UCSD-AML1 (cell line): ENCODE measurements around the gene HOXA2.

ENCODE experiments used
- DNase-seq: peaks from one replicate; lab custom pipeline; 2025; ENCODE audit not compliant: unreplicated experiment; lab: John Stamatoyannopoulos, UW

HOXA2 gene

DNA sequence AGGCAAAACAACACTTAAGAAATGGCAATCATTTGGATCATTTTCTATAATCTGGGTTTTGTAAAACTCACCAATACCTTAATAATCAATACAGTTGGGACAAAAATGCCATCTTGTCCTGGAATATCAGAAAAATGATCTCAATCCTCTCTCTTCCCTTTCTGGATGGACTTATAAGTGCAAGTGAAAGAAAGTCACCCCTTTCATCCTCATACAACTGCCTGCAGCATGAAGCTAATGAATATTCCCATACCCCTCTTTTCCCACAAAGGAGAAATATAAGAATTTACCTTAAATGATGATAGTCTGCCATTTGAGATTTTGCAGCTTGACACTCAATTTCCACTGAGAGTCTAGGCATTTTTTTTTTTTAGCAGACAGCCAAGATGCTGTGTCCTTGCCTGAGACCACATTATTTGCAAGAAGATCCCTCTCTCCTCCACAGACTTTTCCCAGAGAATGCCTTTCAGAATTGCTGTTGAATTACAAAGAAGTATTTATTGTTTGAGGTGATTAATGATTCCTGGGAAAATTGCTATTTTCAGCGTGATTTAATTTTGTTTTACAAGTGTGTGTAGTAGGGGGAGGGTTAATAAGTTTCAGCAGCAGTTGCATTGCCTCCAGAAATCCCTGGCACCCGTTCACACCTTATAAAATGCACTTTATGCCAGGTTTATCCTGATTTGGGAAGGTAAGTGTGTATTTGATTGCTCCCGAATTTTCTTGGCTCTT lies 24.3 kb upstream of the HOXA2 start:
- no peak for DNase-seq

DNA sequence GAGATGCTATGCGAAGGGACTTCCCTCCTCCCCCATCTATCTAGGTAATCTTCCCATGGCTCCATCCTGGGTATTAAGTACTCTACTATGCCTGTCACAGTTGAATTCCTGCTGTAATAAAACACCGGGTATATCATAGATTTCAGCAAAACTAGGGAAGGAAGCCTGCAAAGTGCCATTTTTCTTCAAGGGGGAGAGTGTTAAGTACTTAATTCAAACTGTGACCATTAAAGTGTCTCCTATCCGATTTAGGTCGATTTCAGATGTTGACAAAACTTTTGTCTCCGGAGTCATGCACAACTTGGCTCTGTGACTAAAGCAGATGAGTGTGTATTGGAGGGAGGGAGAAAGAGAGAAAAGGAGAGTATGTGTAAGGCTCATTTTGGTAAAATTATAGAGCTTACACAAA lies 23.5 kb upstream of the HOXA2 start:
- DNase-seq: no peak

DNA sequence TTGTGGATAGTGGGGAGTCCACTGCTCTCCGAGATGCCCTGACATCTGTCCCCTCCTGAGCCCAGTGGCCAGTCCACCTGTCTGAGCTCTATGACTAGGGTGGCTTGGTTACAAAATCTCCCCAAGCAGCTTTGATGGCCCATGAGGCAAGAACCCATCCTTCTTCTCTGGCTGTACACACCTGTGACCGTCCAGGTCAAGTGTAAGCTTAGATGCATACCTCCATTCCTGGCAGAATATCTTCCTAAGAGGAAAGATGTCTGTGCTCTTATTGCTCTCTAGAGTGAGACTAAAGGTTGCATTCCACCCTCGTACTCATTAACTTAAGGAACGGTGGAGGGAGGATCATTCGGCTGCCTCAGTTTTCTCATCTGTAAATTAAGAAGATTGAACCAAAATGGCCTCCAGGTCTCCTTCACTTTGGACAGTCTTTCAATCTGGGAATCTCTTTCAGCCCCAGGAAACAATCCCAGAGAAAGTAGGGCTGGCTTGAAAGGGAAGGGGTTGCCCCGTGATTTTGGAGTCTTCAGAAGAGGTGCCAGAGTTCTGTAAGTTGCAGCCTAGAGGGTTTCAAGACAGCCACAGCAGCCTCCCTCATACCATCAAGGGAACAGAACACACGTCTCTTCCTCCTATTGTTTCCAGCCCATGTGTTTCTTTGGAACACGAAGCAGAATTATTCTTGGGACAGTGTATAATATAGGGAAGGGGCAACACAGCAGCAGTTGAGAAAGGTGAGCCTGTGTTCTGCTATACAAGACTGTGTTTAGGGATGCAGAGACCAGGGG lies 22.6 kb upstream of the HOXA2 start:
- no peak for DNase-seq

DNA sequence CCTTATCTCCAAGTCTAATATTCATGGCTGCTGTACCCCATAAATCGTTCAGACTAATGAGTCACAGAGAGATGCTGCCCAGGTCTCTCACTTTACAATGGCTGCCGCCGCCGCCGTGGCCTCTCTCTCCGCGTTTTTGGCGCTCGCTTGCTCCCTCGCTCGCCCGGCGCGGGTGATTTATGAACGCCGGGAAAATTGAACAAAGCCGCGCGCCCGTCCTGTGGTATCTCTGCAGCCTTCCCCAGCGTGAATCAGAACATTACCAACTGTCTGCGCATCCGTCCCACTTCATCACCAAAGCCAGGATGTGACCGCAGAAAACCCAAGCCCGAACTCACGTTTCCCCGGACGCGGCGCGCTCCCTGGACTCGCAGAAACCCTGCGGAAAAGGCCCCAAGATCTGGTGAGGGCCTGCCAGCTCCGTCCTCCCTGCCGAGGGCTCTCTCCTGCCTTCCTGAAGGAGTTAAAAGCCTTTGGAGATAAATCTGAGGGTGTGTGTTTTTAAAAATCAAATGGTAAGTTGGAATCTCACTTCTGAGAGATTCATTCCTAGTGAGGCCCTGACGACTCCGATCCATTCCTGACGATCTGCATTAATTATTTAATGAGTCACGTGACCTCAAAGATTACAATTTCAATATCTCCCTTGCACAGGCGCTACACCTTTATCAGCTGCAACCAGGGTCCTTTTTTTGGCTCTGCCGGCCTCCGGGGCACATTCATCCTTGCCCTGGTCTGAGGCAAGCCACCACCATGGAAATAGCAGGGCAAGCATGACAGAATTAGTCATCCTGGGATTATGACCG lies 21.8 kb upstream of the HOXA2 start:
- no peak for DNase-seq

DNA sequence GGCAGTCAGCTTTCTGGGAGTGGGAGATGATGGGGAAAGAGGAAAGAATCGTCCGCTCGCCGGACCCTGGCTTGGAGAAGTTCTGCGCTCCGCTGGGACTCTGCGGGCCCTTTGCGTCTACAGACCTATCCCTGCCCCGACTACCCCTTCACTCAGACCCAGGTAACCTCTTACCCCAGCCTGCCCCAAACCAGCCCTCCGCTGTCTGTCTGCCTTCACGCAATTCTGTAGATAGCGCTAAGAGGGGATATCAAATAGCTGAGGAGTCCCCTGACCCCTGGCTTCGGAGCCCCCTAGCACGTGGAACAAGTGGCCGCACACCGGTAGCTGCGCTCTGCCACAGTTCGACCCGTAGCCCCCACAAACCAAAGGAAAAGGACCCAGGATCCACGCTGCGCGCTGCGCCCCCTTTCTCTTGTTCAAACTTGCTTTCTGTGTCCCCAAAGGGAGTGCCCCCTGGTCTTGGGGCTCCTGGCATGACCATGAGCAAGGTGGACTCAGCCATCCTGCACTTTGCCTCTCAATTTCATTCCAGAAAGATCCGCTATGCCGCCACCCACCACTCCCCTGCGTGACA lies 21.1 kb upstream of the HOXA2 start:
- DNase-seq: no peak

DNA sequence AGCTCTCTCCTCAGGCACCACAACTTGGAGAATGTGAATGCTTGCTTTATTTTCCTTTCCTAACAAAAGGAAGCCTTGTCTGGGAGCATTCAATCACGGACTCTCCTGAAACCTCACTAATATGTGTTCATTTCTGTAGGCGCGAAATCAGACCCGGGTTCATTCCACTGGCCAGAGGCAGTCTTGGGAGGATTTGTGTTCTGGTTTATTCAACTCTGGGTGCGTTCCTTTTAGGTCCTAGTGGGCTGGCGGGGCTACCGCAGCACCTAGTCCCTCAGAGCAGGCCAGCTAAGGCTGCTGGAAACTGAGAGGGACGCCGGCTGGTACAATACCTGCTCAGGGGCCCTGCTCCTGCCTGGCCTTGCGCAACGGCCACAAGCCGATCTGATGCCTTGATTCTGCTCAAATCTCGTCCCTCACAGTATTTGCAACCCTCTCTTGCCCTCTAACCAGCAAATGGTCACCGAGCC lies 20.6 kb upstream of the HOXA2 start:
- no peak for DNase-seq

DNA sequence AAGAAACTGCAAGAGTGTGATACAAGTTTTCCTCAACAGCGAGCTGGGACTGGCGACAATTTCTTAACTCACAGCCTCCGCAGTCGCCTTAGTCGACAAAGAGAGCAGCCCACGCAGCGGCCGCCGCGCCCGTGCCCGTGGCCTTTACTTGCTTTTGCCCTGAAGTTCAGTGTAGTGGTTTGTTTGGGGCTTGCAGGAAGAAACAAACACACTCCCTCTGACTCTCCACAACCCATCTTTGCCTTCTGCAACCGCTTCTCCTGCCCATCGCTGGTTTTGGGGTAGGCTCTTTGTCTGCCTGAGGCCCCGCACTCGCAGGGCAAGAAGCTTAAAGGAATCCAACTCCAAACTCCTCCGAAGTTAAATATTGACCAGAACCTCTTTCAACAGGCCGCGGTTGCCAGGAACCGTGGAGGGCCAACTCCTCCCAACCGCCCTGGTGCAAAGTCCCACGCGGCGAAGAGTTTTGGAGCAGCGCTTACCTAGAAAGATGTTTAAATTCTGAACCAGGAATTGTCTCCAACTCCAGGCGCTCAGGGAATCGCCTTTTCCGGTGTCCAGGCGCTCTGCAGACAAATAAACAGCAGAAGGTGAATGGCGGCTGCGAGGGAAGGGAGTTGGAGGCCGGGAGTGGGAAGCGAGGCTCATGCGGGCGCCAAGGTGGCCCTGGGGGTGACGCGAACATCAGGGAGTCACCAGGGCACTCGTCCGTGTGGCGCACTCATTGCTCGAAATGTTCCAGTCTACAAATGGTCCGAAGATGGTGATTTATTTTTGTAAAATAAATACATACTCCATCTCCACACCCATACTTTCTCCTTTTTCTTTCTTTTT lies 19.8 kb upstream of the HOXA2 start:
- no peak for DNase-seq

DNA sequence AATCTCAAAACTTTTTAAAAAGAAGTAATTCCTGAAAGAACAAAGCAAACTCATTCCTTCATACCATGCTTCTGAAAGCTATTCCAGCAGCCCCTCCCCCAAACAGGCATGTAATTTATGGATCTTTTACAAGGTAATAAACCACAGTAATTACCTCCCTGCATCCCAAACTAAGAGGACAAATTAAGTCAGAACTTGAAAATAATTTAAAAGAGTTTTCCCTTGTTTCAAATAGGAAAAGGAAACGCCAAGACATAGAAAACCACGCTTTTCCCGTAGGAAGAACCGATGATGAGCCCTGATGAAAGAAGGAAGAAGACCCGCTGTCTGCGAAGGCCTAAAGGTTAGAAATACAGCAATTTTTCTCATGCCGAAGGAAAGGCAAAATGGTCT lies 19.2 kb upstream of the HOXA2 start:
- no peak for DNase-seq

DNA sequence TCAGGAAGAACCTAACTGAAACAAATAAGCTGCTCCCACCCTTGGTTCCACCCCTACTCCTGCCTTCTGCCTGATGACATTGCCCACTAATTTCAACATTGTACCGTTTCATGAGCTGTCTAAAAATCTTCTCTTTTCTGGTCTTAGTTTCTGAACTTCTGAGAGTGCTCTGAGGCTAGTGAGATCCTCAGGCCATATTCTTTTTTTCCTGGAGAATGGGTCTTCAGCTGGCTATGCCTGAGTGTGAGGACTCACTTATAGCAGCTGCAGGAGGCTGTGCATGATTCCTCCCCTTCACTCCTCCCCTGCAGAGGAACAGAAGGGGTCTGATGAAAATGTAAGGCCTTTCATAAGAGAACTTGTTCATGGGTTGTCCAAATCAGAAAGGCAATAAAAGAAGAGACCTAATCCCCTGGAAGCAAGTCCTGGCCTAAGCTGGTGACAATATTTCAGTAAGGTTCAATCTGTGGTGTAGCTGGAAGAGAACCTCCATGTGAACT lies 17.0 kb upstream of the HOXA2 start:
- no peak for DNase-seq

DNA sequence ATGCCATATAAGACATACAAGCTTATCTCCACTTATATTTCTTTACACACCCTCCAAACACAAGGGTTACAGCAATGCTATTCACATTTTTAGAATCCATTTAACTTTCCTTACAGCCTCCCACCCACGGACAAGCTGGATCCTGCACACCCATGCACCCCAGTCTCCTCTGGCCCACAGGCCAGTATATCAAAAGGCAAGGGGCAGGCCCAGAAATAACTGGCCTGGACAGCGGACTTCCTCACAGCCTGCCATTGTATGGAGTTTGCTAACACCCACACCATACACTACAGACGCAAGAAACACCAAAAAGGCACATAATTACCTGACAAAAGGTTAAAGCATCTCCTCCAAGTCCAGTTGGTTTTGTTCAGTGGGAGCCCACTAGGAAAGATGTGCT lies 16.1 kb upstream of the HOXA2 start:
- no peak for DNase-seq

DNA sequence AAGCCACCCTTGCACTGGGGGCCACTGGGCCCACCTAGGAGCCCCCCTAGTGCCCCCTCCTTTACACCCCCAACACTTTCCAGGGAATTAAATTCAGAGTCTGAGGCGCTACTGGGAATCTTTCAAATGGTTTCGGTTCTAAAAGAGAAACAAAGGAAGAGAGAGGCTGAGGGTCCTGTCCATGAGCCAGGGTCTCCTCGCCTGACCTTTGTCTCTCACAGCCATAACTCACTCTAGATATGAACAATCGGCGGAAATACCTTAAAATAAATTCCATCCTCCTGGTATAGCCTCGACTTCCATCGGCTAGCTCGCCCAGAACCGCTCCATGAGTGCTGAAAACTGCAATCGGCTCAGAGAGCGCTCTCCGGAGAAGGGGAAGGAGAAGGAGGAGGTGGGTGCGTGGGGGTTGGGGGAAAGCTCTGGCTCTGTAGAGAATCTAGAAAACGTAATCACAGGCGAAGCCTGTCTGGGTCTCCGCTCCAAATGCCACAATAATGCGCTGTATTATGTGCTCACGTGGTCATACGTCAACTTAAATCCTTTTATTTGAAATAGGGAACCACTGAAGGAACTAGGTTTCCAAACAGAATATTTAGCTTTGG lies 15.5 kb upstream of the HOXA2 start:
- no peak for DNase-seq

GRCh38 chr7:27116962-27117886 lies 14.7 kb upstream of the HOXA2 start:
- no peak for DNase-seq

GRCh38 chr7:27116031-27116961 lies 13.8 kb upstream of the HOXA2 start:
- DNase-seq: no peak

DNA sequence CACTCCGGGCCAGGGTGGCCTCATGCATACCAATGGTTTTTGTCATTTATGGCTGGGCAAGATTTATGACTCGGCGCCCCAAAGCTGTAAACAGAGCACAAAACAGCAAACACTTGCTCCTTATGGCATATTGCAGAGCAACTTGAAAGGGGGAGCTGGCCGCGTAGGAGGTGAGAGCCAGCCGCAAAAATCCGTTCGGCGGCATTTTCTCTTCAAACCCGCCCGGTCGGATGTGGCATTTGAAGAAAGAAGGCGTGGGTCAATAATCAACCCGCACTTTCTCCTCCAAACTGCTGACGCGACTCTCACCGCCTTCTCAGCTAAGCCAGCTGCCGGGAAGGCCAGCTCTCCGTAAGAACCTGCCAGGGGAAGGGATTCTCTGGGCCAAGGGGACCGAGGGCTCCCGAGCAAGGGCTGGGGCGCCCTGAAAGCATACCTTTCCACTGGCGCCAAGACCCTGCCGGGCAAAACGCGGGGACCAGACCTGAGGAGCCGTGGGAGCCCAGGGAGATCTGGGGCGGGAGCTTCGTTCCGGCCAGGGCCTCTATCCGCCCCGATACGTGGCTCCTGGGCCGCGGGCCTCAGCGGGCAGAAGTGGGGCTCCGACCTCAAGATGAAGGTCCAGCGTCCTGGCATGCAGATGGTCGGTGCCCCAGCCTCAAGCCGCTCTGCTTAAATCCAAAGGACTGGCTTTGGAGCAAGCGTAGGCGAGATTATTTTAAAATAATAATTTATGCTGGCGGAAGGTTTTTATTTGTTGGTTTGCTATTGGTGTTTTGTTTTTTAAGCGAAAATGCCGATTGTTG lies 12.9 kb upstream of the HOXA2 start:
- DNase-seq: no peak

DNA sequence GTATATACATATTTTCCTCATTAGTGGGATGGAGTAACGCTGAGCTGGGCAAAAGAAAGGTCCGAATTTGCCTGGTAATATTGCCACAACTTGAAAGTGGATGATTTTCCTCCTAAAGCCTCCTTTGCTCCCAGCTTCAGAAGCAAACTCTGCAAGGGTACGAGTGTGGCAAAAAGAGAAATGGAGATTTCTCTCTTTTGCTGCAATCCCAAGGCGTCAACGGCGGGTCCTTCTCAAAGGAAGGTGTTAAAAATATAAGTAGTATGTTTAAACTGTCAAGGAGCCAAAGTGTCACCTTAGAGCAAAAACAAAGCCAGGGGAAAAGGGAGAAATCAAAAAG lies 12.4 kb upstream of the HOXA2 start:
- DNase-seq: no peak

- DNase-seq: no peak
Observed at GRCh38 chr7:27113991-27114769, 11.7 kb upstream of the HOXA2 start.
